ENCODE data around the gene ZGRF1. TPM values are rescaled to one million over a fixed set of nuclear protein-coding genes. Genes with fewer than 3 reads are reported as not detected.

ZGRF1 gene
- total RNA-seq, 1 donor from 2014 or later: 4.4 TPM

DNA sequence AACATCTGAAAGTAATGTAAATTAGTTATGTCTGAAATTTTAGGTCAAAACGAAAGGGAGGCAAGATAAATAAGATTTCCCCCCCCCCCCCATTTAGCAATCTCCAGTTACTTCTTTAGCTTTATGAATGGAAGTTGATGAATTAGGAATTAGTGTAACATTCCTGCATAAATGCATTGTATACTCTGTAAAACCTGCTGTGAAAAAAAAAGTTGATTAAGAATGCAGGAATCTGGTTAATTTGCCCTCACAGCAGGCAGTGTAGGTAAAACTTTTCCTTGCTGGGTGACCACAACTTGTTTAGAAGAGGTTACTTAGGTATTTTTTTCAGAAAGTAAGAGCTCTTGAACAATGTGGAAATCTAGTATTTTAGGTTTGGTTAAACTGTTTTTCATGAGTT lies 15.5 kb upstream of the ZGRF1 start:
- no peak for DNase-seq (ENCODE audit: low read depth)
- Histone ChIP-seq H3K27me3 (ENCODE audit: control insufficient read depth, insufficient read depth, low read length) (no peaks in the 10 kb centered on the region), H3K4me3 (ENCODE audit: low read depth, low read length) (no peak overlapping the region), H3K36me3 (ENCODE audit: control insufficient read depth, insufficient read depth, low read length) (no peaks in the 10 kb centered on the region)
- TF ChIP-seq CTCF (IDR thresholded peaks at IDR 0.05; ENCODE audit: insufficient read depth, low read length, poor library complexity, severe bottlenecking): no peak

DNA sequence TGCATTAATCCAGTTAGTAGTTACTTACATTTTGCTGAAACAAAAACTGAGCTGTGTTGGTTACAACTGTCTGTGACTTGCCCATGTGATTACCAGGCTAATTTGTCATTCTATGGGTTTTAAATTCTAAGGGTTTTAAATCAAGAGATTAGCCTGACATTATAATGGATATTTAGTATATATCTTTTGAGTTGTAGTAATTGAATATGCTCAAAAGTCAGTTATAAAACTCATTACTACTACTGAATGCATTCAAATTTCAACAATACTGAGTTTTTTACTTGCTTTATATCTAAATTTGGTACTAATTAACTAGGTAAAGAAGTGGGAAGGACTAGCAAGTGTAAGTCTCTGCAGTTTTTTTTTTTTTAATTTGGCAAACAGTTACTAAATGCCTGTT lies 14.9 kb upstream of the ZGRF1 start:
- no peaks in the 10 kb centered on the region for H3K36me3 ChIP-seq (ENCODE audit: control insufficient read depth, insufficient read depth, low read length)
- TF ChIP-seq CTCF (IDR thresholded peaks at IDR 0.05; ENCODE audit: insufficient read depth, low read length, poor library complexity, severe bottlenecking): no peak

GRCh38 chr4:112650332-112650731 lies 13.6 kb upstream of the ZGRF1 start:
- no peak for DNase-seq (ENCODE audit: low read depth)
- no peak for TF ChIP-seq CTCF (IDR thresholded peaks at IDR 0.05; ENCODE audit: insufficient read depth, low read length, poor library complexity, severe bottlenecking)
- Histone ChIP-seq H3K27me3 (ENCODE audit: control insufficient read depth, insufficient read depth, low read length) (no peaks in the 10 kb centered on the region), H3K4me3 (ENCODE audit: low read depth, low read length) (no peak overlapping the region), H3K36me3 (ENCODE audit: control insufficient read depth, insufficient read depth, low read length) (no peaks in the 10 kb centered on the region)

More for the DNA sequence above, 14.9 kb upstream of the ZGRF1 start:
- Histone ChIP-seq H3K4me3 (ENCODE audit: low read depth, low read length) (no peak overlapping the region), H3K27me3 (ENCODE audit: control insufficient read depth, insufficient read depth, low read length) (no peaks in the 10 kb centered on the region)
- no peak for DNase-seq (ENCODE audit: low read depth)

DNA sequence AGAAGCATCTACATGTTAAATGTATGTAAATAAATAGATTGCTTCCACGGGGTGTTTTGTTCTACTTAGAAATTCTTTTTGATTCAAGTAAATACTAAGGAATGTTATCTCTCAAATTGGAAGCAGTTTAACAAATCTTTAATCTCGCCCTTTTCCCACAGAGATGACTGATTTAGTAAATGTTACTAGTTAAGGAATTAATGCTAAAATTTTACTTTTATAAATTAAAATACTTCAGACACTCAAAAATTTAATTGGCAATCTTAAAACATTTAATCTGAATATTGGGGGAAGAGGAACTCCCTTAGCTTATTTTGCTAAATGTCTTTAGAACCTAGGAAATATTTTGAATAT lies 12.3 kb upstream of the ZGRF1 start:
- H3K27me3 ChIP-seq (ENCODE audit: control insufficient read depth, insufficient read depth, low read length): no peaks in the 10 kb centered on the region
- no peaks in the 10 kb centered on the region for H3K36me3 ChIP-seq (ENCODE audit: control insufficient read depth, insufficient read depth, low read length)
- no peak overlapping the region for H3K4me3 ChIP-seq (ENCODE audit: low read depth, low read length)
- DNase-seq (ENCODE audit: low read depth): no peak
- no peak for TF ChIP-seq CTCF (IDR thresholded peaks at IDR 0.05; ENCODE audit: insufficient read depth, low read length, poor library complexity, severe bottlenecking)

GRCh38 chr4:112648263-112649054 lies 11.8 kb upstream of the ZGRF1 start:
- Histone ChIP-seq H3K27me3 (ENCODE audit: control insufficient read depth, insufficient read depth, low read length) (no peaks in the 10 kb centered on the region), H3K36me3 (ENCODE audit: control insufficient read depth, insufficient read depth, low read length) (no peaks in the 10 kb centered on the region), H3K4me3 (ENCODE audit: low read depth, low read length) (no peak overlapping the region)
- DNase-seq (ENCODE audit: low read depth): no peak
- no peak for TF ChIP-seq CTCF (IDR thresholded peaks at IDR 0.05; ENCODE audit: insufficient read depth, low read length, poor library complexity, severe bottlenecking)

DNA sequence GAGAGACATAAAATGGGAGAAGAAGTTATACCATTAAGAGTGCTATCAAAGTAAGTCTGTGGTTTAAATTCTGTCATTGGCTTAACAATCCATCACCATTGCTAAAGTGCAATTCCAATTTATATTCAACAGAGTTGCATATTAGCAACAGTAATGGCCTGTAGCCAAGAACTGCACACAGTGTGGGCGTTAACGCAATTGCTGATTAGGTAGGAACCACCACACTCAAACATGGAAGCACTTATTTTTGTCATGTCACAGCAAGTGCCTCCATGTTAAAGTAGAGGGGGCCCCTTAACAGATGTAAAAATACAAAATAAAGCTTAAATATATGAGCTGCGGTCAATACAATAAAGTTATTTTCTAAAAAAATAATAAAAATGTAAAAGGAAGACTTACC lies 11.1 kb upstream of the ZGRF1 start:
- no peak overlapping the region for H3K4me3 ChIP-seq (ENCODE audit: low read depth, low read length)
- DNase-seq (ENCODE audit: low read depth): no peak
- no peak for TF ChIP-seq CTCF (IDR thresholded peaks at IDR 0.05; ENCODE audit: insufficient read depth, low read length, poor library complexity, severe bottlenecking)
- H3K27me3 ChIP-seq (ENCODE audit: control insufficient read depth, insufficient read depth, low read length): no peaks in the 10 kb centered on the region
- H3K36me3 ChIP-seq (ENCODE audit: control insufficient read depth, insufficient read depth, low read length): no peaks in the 10 kb centered on the region
